Trophoblast cell (in vitro differentiated cells and primary cell): Measurements from ENCODE around the gene FGG.

Experiments
- DNase-seq, 2 donors: peaks; one replicate each; pipeline ENCODE4 v3.0.0-alpha.2; 2016
- H2AFZ ChIP-seq: 2 replicates; pipeline ENCODE4 v1.6.1; 2013; ENCODE audit warnings: low read length, moderate library complexity, mild to moderate bottlenecking; ENCODE audit not compliant: insufficient read depth, poor library complexity
- H2AK5ac ChIP-seq: 2 replicates; pipeline ENCODE4 v1.6.1; 2013; ENCODE audit warnings: mild to moderate bottlenecking, low read length
- H2BK120ac ChIP-seq: 2 replicates; pipeline ENCODE4 v1.6.1; 2013; ENCODE audit warnings: low read length, mild to moderate bottlenecking, moderate library complexity; ENCODE audit not compliant: insufficient read depth, poor library complexity
- H2BK12ac ChIP-seq: 2 replicates; pipeline ENCODE4 v1.6.1; 2013; ENCODE audit warnings: mild to moderate bottlenecking, low read length, moderate library complexity
- H2BK5ac ChIP-seq: 2 replicates; pipeline ENCODE4 v1.6.1; 2013; ENCODE audit warnings: low read length, low read depth, moderate library complexity, mild to moderate bottlenecking; ENCODE audit not compliant: poor library complexity
- H3K14ac ChIP-seq: 2 replicates; pipeline ENCODE4 v1.6.1; 2013; ENCODE audit warnings: mild to moderate bottlenecking, low read length
- H3K18ac ChIP-seq: 2 replicates; pipeline ENCODE4 v1.6.1; 2013; ENCODE audit warnings: mild to moderate bottlenecking, low read length
- H3K23ac ChIP-seq: 2 replicates; pipeline ENCODE4 v1.6.1; 2013; ENCODE audit warnings: low read length
- H3K27ac ChIP-seq: 2 replicates; pipeline ENCODE4 v1.5.1; 2013; ENCODE audit warnings: low read depth, mild to moderate bottlenecking, inconsistent platforms, low read length, moderate library complexity
- H3K27me3 ChIP-seq: 2 replicates; pipeline ENCODE4 v1.6.1; 2013; ENCODE audit warnings: inconsistent platforms, mild to moderate bottlenecking, low read length, moderate library complexity; ENCODE audit not compliant: insufficient read depth
- H3K36me3 ChIP-seq, 2 experiments: 1 replicate in 1 of 2; 2 replicates in 1 of 2; pipeline ENCODE4 v1.6.1; 2013; ENCODE audit warnings: low read length in 2 of 2, mild to moderate bottlenecking in 2 of 2, moderate library complexity in 1 of 2; ENCODE audit not compliant: insufficient read depth in 2 of 2, control insufficient read depth in 1 of 2
- H3K4ac ChIP-seq: 2 replicates; pipeline ENCODE4 v1.6.1; 2013; ENCODE audit warnings: low read depth, mild to moderate bottlenecking, low read length, moderate library complexity
- H3K4me1 ChIP-seq, 2 experiments: 1 replicate in 1 of 2; 2 replicates in 1 of 2; pipeline ENCODE4 v1.6.1; 2013; ENCODE audit warnings: low read length in 2 of 2, mild to moderate bottlenecking in 2 of 2, moderate library complexity in 1 of 2; ENCODE audit not compliant: insufficient read depth in 2 of 2, control insufficient read depth in 1 of 2
- H3K4me2 ChIP-seq: 2 replicates; pipeline ENCODE4 v1.6.1; 2013; ENCODE audit warnings: inconsistent platforms, mild to moderate bottlenecking, low read length, moderate library complexity
- H3K4me3 ChIP-seq: 2 replicates; pipeline ENCODE4 v1.5.1; 2013; ENCODE audit warnings: mild to moderate bottlenecking, low read depth, low read length, inconsistent platforms
- H3K79me1 ChIP-seq: one replicate; pipeline ENCODE4 v1.6.1; 2013; ENCODE audit warnings: low read length
- H3K79me2 ChIP-seq: 2 replicates; pipeline ENCODE4 v1.6.1; 2013; ENCODE audit warnings: low read length, mild to moderate bottlenecking; ENCODE audit not compliant: control insufficient read depth, insufficient read depth, poor library complexity
- H3K9ac ChIP-seq: 2 replicates; pipeline ENCODE4 v1.6.1; 2013; ENCODE audit warnings: mild to moderate bottlenecking, low read length
- H3K9me3 ChIP-seq: 2 replicates; pipeline ENCODE4 v1.6.1; 2013; ENCODE audit warnings: low read depth, mild to moderate bottlenecking, control low read depth, inconsistent platforms, low read length; ENCODE audit not compliant: insufficient read depth
- H4K12ac ChIP-seq: 2 replicates; pipeline ENCODE4 v1.6.1; 2013; ENCODE audit warnings: low read depth, mild to moderate bottlenecking, low read length, moderate library complexity
- H4K8ac ChIP-seq: 2 replicates; pipeline ENCODE4 v1.6.1; 2013; ENCODE audit warnings: low read depth, mild to moderate bottlenecking, low read length, moderate library complexity
- H4K91ac ChIP-seq: one replicate; pipeline ENCODE4 v1.6.1; 2013; ENCODE audit warnings: low read depth, mild to moderate bottlenecking, low read length, moderate library complexity
- WGBS: extraction: QIAGEN DNeasy Blood & Tissue Kit; methylation state at CpG from one replicate; pipeline ENCODE4 v1.1.7; 2013; ENCODE audit warnings: missing lambda C conversion rate; ENCODE audit not compliant: insufficient read length, insufficient coverage; ENCODE audit errors: extremely low coverage; 5-methylcytosine and 5-hydroxymethylcytosine counted together

FGG gene

GRCh38 chr4:154617820-154618317 is 5.4 kb upstream of the FGG start:
- H2BK12ac ChIP-seq = no peak overlapping the region
- H3K79me2 ChIP-seq = no peaks in the 10 kb centered on the region
- H3K14ac ChIP-seq = no peak overlapping the region
- no peak overlapping the region for H2AK5ac ChIP-seq
- H2AFZ ChIP-seq = no peak overlapping the region
- no peak overlapping the region for H4K91ac ChIP-seq
- no peak overlapping the region for H4K8ac ChIP-seq
- no peaks in the 10 kb centered on the region for H3K9me3 ChIP-seq
- H4K12ac ChIP-seq = no peak overlapping the region
- no peaks in the 10 kb centered on the region for H3K79me1 ChIP-seq
- no peak overlapping the region for H3K4ac ChIP-seq
- H3K9ac ChIP-seq = no peak overlapping the region
- no peaks in the 10 kb centered on the region for H3K27me3 ChIP-seq
- no CpG with 5 or more reads among the region's 5 CpGs for WGBS
- H3K36me3 ChIP-seq = no peaks in the 10 kb centered on the region
- H3K4me2 ChIP-seq = no peak overlapping the region
- no peaks in the 10 kb centered on the region for H3K4me1 ChIP-seq
- no peak overlapping the region for H3K27ac ChIP-seq
- no peak for DNase-seq
- no peak overlapping the region for H3K4me3 ChIP-seq
- no peak overlapping the region for H3K23ac ChIP-seq
- no peak overlapping the region for H3K18ac ChIP-seq
- H2BK120ac ChIP-seq = no peak overlapping the region
- H2BK5ac ChIP-seq = no peak overlapping the region

- DNase-seq = no peak
- Histone ChIP-seq H2AK5ac (no peak overlapping the region), H2BK5ac (no peak overlapping the region), H3K14ac (no peak overlapping the region), H3K4me3 (no peak overlapping the region), H3K27me3 (no peaks in the 10 kb centered on the region), H3K4me1 (no peaks in the 10 kb centered on the region), H3K23ac (no peak overlapping the region), H2BK12ac (no peak overlapping the region), H3K79me1 (no peaks in the 10 kb centered on the region), H3K27ac (no peak overlapping the region), H3K79me2 (no peaks in the 10 kb centered on the region), H3K9ac (no peak overlapping the region), H3K4ac (no peak overlapping the region), H3K36me3 (no peaks in the 10 kb centered on the region), H3K4me2 (no peak overlapping the region), H3K18ac (no peak overlapping the region), H4K8ac (no peak overlapping the region), H4K91ac (no peak overlapping the region), H2AFZ (no peak overlapping the region), H2BK120ac (no peak overlapping the region), H3K9me3 (no peaks in the 10 kb centered on the region), H4K12ac (no peak overlapping the region)
- no CpG with 5 or more reads among the region's 2 CpGs for WGBS
These were observed 4.3 kb upstream of the FGG start for GRCh38 chr4:154616731-154617130.

GRCh38 chr4:154616287-154616686 is 3.8 kb upstream of the FGG start:
- DNase-seq = no peak
- WGBS = no CpG with 5 or more reads among the region's 4 CpGs
- H3K79me1 ChIP-seq = no peaks in the 10 kb centered on the region

GRCh38 chr4:154615211-154615610 is 2.8 kb upstream of the FGG start:
- H3K79me2 ChIP-seq = no peaks in the 10 kb centered on the region
- no peak overlapping the region for H3K4me3 ChIP-seq

More at GRCh38 chr4:154616287-154616686, 3.8 kb upstream of the FGG start:
- Histone ChIP-seq H3K4ac (no peak overlapping the region), H3K9me3 (no peaks in the 10 kb centered on the region), H2BK120ac (no peak overlapping the region), H3K14ac (no peak overlapping the region), H3K27ac (no peak overlapping the region), H3K36me3 (no peaks in the 10 kb centered on the region), H3K4me3 (no peak overlapping the region), H3K27me3 (no peaks in the 10 kb centered on the region), H3K79me2 (no peaks in the 10 kb centered on the region), H3K4me2 (no peak overlapping the region), H2BK12ac (no peak overlapping the region), H2BK5ac (no peak overlapping the region), H4K12ac (no peak overlapping the region), H4K91ac (no peak overlapping the region), H3K18ac (no peak overlapping the region), H3K9ac (no peak overlapping the region), H2AFZ (no peak overlapping the region), H3K23ac (no peak overlapping the region), H4K8ac (no peak overlapping the region), H3K4me1 (no peaks in the 10 kb centered on the region), H2AK5ac (no peak overlapping the region)

More at GRCh38 chr4:154615211-154615610, 2.8 kb upstream of the FGG start:
- no peak overlapping the region for H3K4ac ChIP-seq
- no peak overlapping the region for H2BK5ac ChIP-seq
- H2AK5ac ChIP-seq = no peak overlapping the region
- no peak overlapping the region for H3K18ac ChIP-seq
- no peaks in the 10 kb centered on the region for H3K9me3 ChIP-seq
- H2AFZ ChIP-seq = no peak overlapping the region
- H4K8ac ChIP-seq = no peak overlapping the region
- H2BK120ac ChIP-seq = no peak overlapping the region
- DNase-seq = no peak
- H3K36me3 ChIP-seq = no peaks in the 10 kb centered on the region
- H2BK12ac ChIP-seq = no peak overlapping the region
- no peak overlapping the region for H4K91ac ChIP-seq
- WGBS = no CpG with 5 or more reads among the region's 1 CpG
- H3K27me3 ChIP-seq = no peaks in the 10 kb centered on the region
- H3K23ac ChIP-seq = no peak overlapping the region
- no peak overlapping the region for H3K9ac ChIP-seq
- H3K4me2 ChIP-seq = no peak overlapping the region
- no peak overlapping the region for H3K27ac ChIP-seq
- H3K4me1 ChIP-seq = no peaks in the 10 kb centered on the region
- no peak overlapping the region for H4K12ac ChIP-seq
- H3K14ac ChIP-seq = no peak overlapping the region
- no peaks in the 10 kb centered on the region for H3K79me1 ChIP-seq
